ENCODE data around the gene TLR1. TPM values are rescaled to one million over a fixed set of nuclear protein-coding genes. Genes with fewer than 3 reads are reported as not detected.
A peak's percentile ranks its signal among the peaks of the same experiment; 100 is the strongest.

TLR1 gene
- polyA plus RNA-seq, 3 donors = 49.8 to 117 (median 62.2) TPM

DNA sequence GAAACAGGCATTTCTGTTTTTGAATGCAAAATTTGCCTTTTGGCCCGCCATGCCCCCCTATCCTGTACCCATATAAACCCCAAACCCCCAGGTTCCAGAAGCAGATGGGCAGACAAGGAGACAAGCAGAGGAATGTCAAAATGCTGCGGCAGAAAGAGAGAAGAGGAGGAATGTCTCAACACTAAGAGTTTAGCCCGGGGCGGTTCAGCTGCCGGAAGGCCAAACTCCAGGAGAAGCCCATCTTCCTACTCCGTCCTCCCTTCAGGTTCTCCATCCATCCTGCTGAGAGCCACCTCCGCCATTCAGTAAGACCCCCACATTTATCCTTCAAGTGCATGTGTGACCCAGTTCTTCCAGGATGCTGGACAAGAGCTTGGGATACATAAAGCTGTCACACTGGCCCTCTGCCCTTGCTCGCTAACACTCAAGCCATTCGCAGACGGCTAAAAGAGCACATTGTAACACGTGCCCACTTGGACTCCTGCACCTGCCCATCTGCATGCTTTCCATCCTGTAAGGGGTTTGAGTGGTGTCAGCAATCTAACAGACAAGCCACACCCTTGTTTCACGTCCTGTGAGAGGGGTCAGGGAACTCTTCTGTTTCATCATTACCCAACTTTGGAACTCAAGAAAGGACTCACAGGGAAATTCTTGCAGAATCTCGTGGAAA, 53.1 kb downstream of the TLR1 start:
- H2AFZ ChIP-seq (ENCODE audit: insufficient read depth, low read depth, low read length, poor library complexity, severe bottlenecking) = peak overlapping the region; percentile 46
- H3K27me3 Mint-ChIP-seq (ENCODE audit: low read depth in 3 of 3) = no peaks in the 10 kb centered on the region
- H3K9me3 Mint-ChIP-seq = peaks cover 10 to 25% (median 23%) of the 10 kb centered on the region in 7 donors
- H3K4me3 ChIP-seq (replicated peaks in 1 of 3; ENCODE audit: low read depth in 2 of 3, low read length in 3 of 3) = peak overlapping the region in 1 of 3 experiments; percentile 34
- no peak overlapping the region for H3K9ac ChIP-seq (ENCODE audit: insufficient read depth, low read length, poor library complexity, severe bottlenecking)
- WGBS (ENCODE audit: insufficient coverage) = 87% methylated on average over 3 of the region's 13 CpGs
- H3K79me2 ChIP-seq (ENCODE audit: insufficient read depth, low read length) = no peaks in the 10 kb centered on the region
- H3K27me3 ChIP-seq (ENCODE audit: control insufficient read depth in 2 of 2, insufficient read depth in 2 of 2, low read length in 2 of 2) = no peaks in the 10 kb centered on the region
- peaks cover 15 to 23% of the 10 kb centered on the region in 2 donors for H3K36me3 Mint-ChIP-seq
- no peak for DNase-seq
- intact Hi-C loops (cut with micrococcal nuclease) = loop anchor here (5.0 to 10.0 kb wide), 2 partner anchors 36 to 53 kb away; partner anchors contain the start of gene TLR1 (in 1 of the 2)
- no peaks in the 10 kb centered on the region for H4K20me1 ChIP-seq (ENCODE audit: insufficient read depth, low read length)
- peak overlapping the region; percentile 63 for H3K4me2 ChIP-seq (replicated peaks; ENCODE audit: extremely low read depth, low read length, poor library complexity, severe bottlenecking)
- H3K4me1 Mint-ChIP-seq = peaks cover 2% of the 10 kb centered on the region
- H3K9me3 ChIP-seq (replicated peaks in 1 of 2; ENCODE audit: control insufficient read depth in 1 of 2, insufficient read depth in 1 of 2, low read length in 2 of 2) = peaks cover 23 to 25% of the 10 kb centered on the region in 2 donors
- H3K36me3 ChIP-seq (replicated peaks in 1 of 2; ENCODE audit: control insufficient read depth in 1 of 2, insufficient read depth in 2 of 2, low read length in 2 of 2) = peaks cover 0 to 10% of the 10 kb centered on the region in 2 donors
- H3K27ac ChIP-seq (ENCODE audit: low read depth in 1 of 2, low read length in 2 of 2) = peak overlapping the region in 1 of 2 donors; percentile 72
- H3K4me1 ChIP-seq (ENCODE audit: control insufficient read depth in 1 of 2, insufficient read depth in 2 of 2, low read length in 2 of 2) = peaks cover 23 to 31% of the 10 kb centered on the region in 2 donors
- no peak overlapping the region for H3K4me3 Mint-ChIP-seq
- TF ChIP-seq, protein P1, sequence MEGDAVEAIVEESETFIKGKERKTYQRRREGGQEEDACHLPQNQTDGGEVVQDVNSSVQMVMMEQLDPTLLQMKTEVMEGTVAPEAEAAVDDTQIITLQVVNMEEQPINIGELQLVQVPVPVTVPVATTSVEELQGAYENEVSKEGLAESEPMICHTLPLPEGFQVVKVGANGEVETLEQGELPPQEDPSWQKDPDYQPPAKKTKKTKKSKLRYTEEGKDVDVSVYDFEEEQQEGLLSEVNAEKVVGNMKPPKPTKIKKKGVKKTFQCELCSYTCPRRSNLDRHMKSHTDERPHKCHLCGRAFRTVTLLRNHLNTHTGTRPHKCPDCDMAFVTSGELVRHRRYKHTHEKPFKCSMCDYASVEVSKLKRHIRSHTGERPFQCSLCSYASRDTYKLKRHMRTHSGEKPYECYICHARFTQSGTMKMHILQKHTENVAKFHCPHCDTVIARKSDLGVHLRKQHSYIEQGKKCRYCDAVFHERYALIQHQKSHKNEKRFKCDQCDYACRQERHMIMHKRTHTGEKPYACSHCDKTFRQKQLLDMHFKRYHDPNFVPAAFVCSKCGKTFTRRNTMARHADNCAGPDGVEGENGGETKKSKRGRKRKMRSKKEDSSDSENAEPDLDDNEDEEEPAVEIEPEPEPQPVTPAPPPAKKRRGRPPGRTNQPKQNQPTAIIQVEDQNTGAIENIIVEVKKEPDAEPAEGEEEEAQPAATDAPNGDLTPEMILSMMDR (IDR thresholded peaks at IDR 0.05) = no peak
- H3K27ac Mint-ChIP-seq = peak overlapping the region in 6 of 7 donors; percentile 46 to 86 (median 68)

DNA sequence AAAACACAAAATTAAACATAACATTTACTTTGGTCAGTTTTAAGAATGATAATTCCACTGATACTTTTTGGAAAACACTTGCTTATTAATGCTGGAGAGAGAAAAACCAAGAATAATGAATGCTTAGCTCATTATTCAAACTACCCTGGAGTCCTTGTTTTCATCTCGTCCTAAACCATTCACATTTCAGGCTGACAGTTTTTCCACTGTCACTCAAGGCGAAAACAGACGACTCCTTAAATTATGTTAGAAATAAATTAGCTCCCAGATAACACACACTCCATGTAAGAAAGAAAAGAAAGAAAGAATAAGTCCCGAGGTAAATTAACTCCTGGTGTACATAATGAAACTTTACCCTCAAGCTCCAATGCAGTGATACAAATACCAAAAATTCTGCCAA, 55.3 kb downstream of the TLR1 start:
- Histone ChIP-seq H3K4me2 (replicated peaks; ENCODE audit: extremely low read depth, low read length, poor library complexity, severe bottlenecking) (no peak overlapping the region), H2AFZ (ENCODE audit: insufficient read depth, low read depth, low read length, poor library complexity, severe bottlenecking) (no peak overlapping the region), H3K27ac (ENCODE audit: low read depth in 1 of 2, low read length in 2 of 2) (no peak overlapping the region), H4K20me1 (ENCODE audit: insufficient read depth, low read length) (no peaks in the 10 kb centered on the region), H3K4me1 (ENCODE audit: control insufficient read depth in 1 of 2, insufficient read depth in 2 of 2, low read length in 2 of 2) (peaks cover 28 to 36% of the 10 kb centered on the region in 2 donors), H3K9me3 (replicated peaks in 1 of 2; ENCODE audit: control insufficient read depth in 1 of 2, insufficient read depth in 1 of 2, low read length in 2 of 2) (peaks cover 27% of the 10 kb centered on the region in 2 donors), H3K79me2 (ENCODE audit: insufficient read depth, low read length) (no peaks in the 10 kb centered on the region), H3K4me3 (replicated peaks in 1 of 3; ENCODE audit: low read depth in 2 of 3, low read length in 3 of 3) (no peak overlapping the region), H3K9ac (ENCODE audit: insufficient read depth, low read length, poor library complexity, severe bottlenecking) (no peak overlapping the region), H3K36me3 (replicated peaks in 1 of 2; ENCODE audit: control insufficient read depth in 1 of 2, insufficient read depth in 2 of 2, low read length in 2 of 2) (peaks cover 0 to 10% of the 10 kb centered on the region in 2 donors), H3K27me3 (ENCODE audit: control insufficient read depth in 2 of 2, insufficient read depth in 2 of 2, low read length in 2 of 2) (no peaks in the 10 kb centered on the region)
- intact Hi-C loops (cut with micrococcal nuclease) = no loop called here
- Mint-ChIP-seq H3K9me3 (peaks cover 10 to 29% (median 23%) of the 10 kb centered on the region in 7 donors), H3K4me3 (no peak overlapping the region), H3K27ac (no peak overlapping the region), H3K4me1 (peaks cover 9% of the 10 kb centered on the region), H3K27me3 (ENCODE audit: low read depth in 3 of 3) (peaks cover 0 to 1% (median 0%) of the 10 kb centered on the region in 3 donors), H3K36me3 (peaks cover 15 to 24% of the 10 kb centered on the region in 2 donors)
- no CpG with 5 or more reads among the region's 4 CpGs for WGBS (ENCODE audit: insufficient coverage)
- TF ChIP-seq, protein P1 (IDR thresholded peaks at IDR 0.05) = no peak
- DNase-seq = no peak

All from CD14-positive monocyte (primary cell).